ENCODE results near the gene KCNJ6.

The KCNJ6 gene

GRCh38 chr21:37797403-37797802, 118.9 kb downstream of the KCNJ6 start:
- no peaks in the 10 kb centered on the region for H3K9me3 ChIP-seq (ENCODE audit: severe bottlenecking)
- H3K4me1 ChIP-seq (ENCODE audit: insufficient read depth, poor library complexity, severe bottlenecking): peaks cover 6% of the 10 kb centered on the region
- TF ChIP-seq CTCF (IDR thresholded peaks at IDR 0.05; ENCODE audit: poor library complexity, severe bottlenecking): no peak
- H3K27ac ChIP-seq (ENCODE audit: poor library complexity, severe bottlenecking): no peak overlapping the region
- DNase-seq (ENCODE audit: low spot score): no peak
- H3K36me3 ChIP-seq (ENCODE audit: low read depth): no peaks in the 10 kb centered on the region
- no peaks in the 10 kb centered on the region for H3K27me3 ChIP-seq (ENCODE audit: insufficient read depth, poor library complexity, severe bottlenecking)
- no peak overlapping the region for H3K4me3 ChIP-seq (ENCODE audit: severe bottlenecking)
- ATAC-seq (ENCODE audit: low read depth): no peak

GRCh38 chr21:37796011-37796410, 120.2 kb downstream of the KCNJ6 start:
- DNase-seq (ENCODE audit: low spot score) (no peak), ATAC-seq (ENCODE audit: low read depth) (no peak)
- no peak for TF ChIP-seq CTCF (IDR thresholded peaks at IDR 0.05; ENCODE audit: poor library complexity, severe bottlenecking)
- Histone ChIP-seq H3K27me3 (ENCODE audit: insufficient read depth, poor library complexity, severe bottlenecking) (no peaks in the 10 kb centered on the region), H3K4me3 (ENCODE audit: severe bottlenecking) (no peak overlapping the region), H3K27ac (ENCODE audit: poor library complexity, severe bottlenecking) (no peak overlapping the region), H3K4me1 (ENCODE audit: insufficient read depth, poor library complexity, severe bottlenecking) (peaks cover 6% of the 10 kb centered on the region), H3K9me3 (ENCODE audit: severe bottlenecking) (no peaks in the 10 kb centered on the region), H3K36me3 (ENCODE audit: low read depth) (no peaks in the 10 kb centered on the region)

- Histone ChIP-seq H3K4me3 (ENCODE audit: severe bottlenecking) (no peak overlapping the region), H3K36me3 (ENCODE audit: low read depth) (no peaks in the 10 kb centered on the region), H3K27ac (ENCODE audit: poor library complexity, severe bottlenecking) (no peak overlapping the region), H3K4me1 (ENCODE audit: insufficient read depth, poor library complexity, severe bottlenecking) (peaks cover 6% of the 10 kb centered on the region), H3K27me3 (ENCODE audit: insufficient read depth, poor library complexity, severe bottlenecking) (no peaks in the 10 kb centered on the region), H3K9me3 (ENCODE audit: severe bottlenecking) (no peaks in the 10 kb centered on the region)
- TF ChIP-seq CTCF (IDR thresholded peaks at IDR 0.05; ENCODE audit: poor library complexity, severe bottlenecking): no peak
- ATAC-seq (ENCODE audit: low read depth) (no peak; the same call in 2 of the 3 replicates), DNase-seq (ENCODE audit: low spot score) (no peak)
Observed at GRCh38 chr21:37793660-37794059, 122.6 kb downstream of the KCNJ6 start.

- H3K27ac ChIP-seq (ENCODE audit: poor library complexity, severe bottlenecking): no peak overlapping the region
- peaks cover 10% of the 10 kb centered on the region for H3K4me1 ChIP-seq (ENCODE audit: insufficient read depth, poor library complexity, severe bottlenecking)
- DNase-seq (ENCODE audit: low spot score): no peak
- ATAC-seq (ENCODE audit: low read depth): no peak
- no peaks in the 10 kb centered on the region for H3K9me3 ChIP-seq (ENCODE audit: severe bottlenecking)
- no peak overlapping the region for H3K4me3 ChIP-seq (ENCODE audit: severe bottlenecking)
- no peaks in the 10 kb centered on the region for H3K36me3 ChIP-seq (ENCODE audit: low read depth)
- TF ChIP-seq CTCF (IDR thresholded peaks at IDR 0.05; ENCODE audit: poor library complexity, severe bottlenecking): no peak
- H3K27me3 ChIP-seq (ENCODE audit: insufficient read depth, poor library complexity, severe bottlenecking): no peaks in the 10 kb centered on the region
Observed at GRCh38 chr21:37792046-37792445, 124.2 kb downstream of the KCNJ6 start.

- H3K4me3 ChIP-seq (ENCODE audit: severe bottlenecking): no peak overlapping the region
- peaks cover 10% of the 10 kb centered on the region for H3K4me1 ChIP-seq (ENCODE audit: insufficient read depth, poor library complexity, severe bottlenecking)
- no peak overlapping the region for H3K27ac ChIP-seq (ENCODE audit: poor library complexity, severe bottlenecking)
- H3K36me3 ChIP-seq (ENCODE audit: low read depth): no peaks in the 10 kb centered on the region
- no peaks in the 10 kb centered on the region for H3K27me3 ChIP-seq (ENCODE audit: insufficient read depth, poor library complexity, severe bottlenecking)
- no peak for TF ChIP-seq CTCF (IDR thresholded peaks at IDR 0.05; ENCODE audit: poor library complexity, severe bottlenecking)
- DNase-seq (ENCODE audit: low spot score): no peak
- no peak for ATAC-seq (ENCODE audit: low read depth)
- no peaks in the 10 kb centered on the region for H3K9me3 ChIP-seq (ENCODE audit: severe bottlenecking)
Observed at GRCh38 chr21:37790905-37791304, 125.4 kb downstream of the KCNJ6 start.

Data from RWPE2 (cell line).